DOHH2 (cell line): ENCODE measurements around the gene ARHGAP20.

ENCODE experiments used
- EZH2phosphoT487 ChIP-seq: fragments of 200-600 bp; sonication (generic); IDR thresholded peaks from 2 replicates; pipeline ENCODE4 v1.6.1; 2017; ENCODE audit warnings: borderline replicate concordance, mild to moderate bottlenecking, antibody characterized with exemption, low read length, moderate library complexity, mixed read lengths
- TF ChIP-seq, protein P1 (sequence below): fragments of 200-600 bp; sonication (generic); IDR thresholded peaks from one replicate; pipeline ENCODE4 v1.5.1; 2014; ENCODE audit warnings: antibody characterized with exemption, mild to moderate bottlenecking, low read depth, low read length; ENCODE audit not compliant: poor library complexity, severe bottlenecking

DNA sequence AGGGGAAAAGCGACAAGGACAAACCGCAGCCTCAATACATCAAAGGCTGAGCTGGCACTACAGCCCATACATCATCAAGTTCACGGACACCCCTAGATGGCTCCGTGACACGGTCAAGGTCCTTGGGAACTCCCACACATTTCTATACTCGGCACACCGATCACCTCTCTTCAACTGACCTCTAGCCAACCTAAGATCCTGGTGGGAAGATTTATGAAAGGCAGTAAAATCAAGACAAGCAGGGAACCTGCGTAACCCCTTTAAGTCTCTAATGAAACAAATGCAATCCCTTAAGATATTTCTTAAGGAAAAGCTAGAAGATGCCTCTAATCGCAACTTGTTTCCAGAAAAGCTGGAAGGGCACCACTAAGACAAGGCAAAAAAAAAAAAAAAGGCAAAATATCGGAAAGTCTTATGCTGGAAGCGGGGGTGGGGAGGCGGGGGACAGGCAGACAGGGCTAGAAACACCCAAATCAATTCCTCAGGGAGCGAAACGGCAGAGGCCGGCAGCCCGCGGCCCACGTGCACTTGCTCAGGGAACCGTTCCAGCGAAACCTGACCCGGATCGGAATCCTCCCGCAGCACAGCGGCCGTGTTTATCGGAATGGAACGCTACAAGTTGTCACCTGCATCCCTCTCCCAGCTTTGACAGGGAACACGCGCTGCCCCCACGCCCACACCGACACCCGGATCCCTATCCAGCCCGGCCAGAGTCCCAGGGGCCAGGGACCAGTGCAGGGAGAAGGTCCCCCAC lies 1.4 kb downstream of the ARHGAP20 start:
- TF ChIP-seq, protein P1, sequence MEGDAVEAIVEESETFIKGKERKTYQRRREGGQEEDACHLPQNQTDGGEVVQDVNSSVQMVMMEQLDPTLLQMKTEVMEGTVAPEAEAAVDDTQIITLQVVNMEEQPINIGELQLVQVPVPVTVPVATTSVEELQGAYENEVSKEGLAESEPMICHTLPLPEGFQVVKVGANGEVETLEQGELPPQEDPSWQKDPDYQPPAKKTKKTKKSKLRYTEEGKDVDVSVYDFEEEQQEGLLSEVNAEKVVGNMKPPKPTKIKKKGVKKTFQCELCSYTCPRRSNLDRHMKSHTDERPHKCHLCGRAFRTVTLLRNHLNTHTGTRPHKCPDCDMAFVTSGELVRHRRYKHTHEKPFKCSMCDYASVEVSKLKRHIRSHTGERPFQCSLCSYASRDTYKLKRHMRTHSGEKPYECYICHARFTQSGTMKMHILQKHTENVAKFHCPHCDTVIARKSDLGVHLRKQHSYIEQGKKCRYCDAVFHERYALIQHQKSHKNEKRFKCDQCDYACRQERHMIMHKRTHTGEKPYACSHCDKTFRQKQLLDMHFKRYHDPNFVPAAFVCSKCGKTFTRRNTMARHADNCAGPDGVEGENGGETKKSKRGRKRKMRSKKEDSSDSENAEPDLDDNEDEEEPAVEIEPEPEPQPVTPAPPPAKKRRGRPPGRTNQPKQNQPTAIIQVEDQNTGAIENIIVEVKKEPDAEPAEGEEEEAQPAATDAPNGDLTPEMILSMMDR = no peak
- TF ChIP-seq EZH2phosphoT487 = peak; percentile 28; the same call in 1 of the 2 replicates
